K562 treated with DMSO at 1 percent for 4 hours (cell line): ENCODE data around the gene C11orf65. TPM values are rescaled to one million over a fixed set of nuclear protein-coding genes. Genes with fewer than 3 reads are reported as not detected.

Experiments
- total RNA-seq: library from RNA; unstranded; fragments of 300-600 nt; gene quantifications from 2 replicates; pipeline ENCODE4 v1.2.3, GENCODE V29; 2022; ENCODE audit not compliant: insufficient read depth

C11orf65 gene, protein sequence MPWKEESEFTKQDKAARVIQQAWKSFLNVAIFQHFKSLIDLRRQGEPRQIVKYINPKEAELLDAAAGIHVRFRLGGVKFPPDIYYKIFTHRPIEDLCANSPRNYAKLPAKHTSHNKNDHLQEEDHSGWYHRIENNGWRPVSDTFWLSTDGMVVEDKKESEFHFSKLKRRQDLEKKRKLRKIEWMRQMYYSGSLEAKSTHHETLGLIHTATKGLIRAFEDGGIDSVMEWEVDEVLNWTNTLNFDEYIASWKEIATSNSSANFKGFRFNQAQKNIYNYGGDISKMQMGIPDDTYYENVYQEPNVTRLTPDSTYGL
- total RNA-seq, result not detected in 2 replicates

DNA sequence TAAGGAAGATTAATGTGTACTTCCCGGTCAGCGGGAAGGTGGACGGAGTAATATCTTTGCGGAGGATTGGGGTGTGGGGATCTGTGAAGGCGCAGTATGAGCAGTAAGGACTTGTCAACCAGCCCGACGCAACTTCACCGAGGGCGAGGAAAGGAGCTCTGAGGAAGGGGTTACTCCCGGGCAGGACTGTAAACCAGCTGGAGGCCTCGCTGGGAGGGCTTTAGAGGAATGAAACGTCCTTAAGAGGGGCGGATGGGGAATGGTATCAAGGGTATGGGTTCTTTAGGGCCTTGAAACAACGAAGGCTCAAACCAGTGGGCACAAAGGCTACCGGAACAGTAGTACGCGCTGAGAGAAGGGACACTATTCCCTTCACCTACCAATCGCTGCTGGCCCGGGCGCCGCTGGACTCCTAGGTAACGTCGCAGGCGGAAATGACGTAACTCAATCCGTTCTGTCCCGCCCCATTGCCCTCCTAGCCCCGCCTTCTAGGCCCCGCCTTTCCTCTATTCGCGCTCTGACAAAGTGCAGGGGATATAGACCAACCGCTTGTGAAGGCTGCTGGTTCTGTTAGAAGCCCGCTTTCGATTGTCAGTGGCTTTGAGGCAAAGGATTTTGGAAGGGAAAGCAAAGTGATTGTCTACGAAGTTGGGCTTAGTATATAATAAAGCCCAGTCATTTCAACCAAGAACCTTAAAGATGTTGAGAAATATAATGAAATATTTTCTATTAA is at the start of gene C11orf65:
Gene C11orf65, minus strand, starts transcription at position 439 of the 733 bp plus-strand sequence. CDS start 5,970 bp downstream, outside the sequence.

DNA sequence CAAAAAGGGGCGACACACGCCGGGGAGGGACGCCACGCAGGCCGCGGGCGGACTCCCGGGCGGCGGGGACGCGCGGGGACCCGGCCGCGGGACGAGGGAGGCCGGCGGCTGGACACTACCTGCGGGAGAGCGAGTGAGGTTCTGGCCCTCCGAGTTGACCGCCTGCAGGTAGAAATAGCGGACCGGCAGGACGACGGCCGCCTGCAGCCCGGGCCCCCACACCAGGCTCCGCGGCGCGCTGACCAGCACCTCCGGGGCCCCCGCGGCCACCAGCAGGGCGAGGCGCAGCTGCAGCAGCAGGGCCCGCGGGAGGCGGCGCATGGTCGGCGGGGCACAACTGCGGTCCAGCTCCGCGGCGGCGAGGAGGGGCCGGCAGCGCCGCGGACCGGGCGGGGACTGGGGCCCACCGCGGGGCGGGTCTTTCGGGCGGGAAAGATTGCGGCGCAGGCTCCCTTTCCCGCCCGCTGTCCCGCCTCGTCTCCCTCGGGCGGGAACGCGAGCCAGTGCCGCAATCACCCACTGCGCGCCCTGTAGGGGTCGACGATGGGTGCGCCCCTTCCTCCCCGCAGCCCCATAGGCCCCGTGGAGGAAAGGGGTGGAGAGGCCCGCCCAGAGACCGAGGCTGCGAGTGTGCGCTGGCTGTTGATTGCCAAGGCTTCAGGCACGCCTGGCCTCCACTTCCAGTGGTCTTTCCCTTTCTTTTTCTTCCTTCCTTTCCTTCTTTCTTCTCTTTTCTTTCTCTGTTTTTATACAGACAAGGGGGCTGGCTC is 30.9 kb upstream of the C11orf65 start, which contains the start of gene POGLUT3:
Gene POGLUT3, minus strand, starts transcription at position 339 of the 770 bp plus-strand sequence. Its CDS starts 18 bp downstream, at position 321.

Other genes with a start within 250 kb of the C11orf65 start
- gene NPAT, start 244.9 kb downstream of the C11orf65 start, total RNA-seq, result 5.6 and 8.9 TPM in 2 replicates
- 12.7 and 15.0 TPM in 2 replicates for gene ATM, start 244.5 kb downstream of the C11orf65 start, total RNA-seq
- gene POGLUT3, start 30.9 kb upstream of the C11orf65 start, total RNA-seq, result 9.4 and 12.0 TPM in 2 replicates
- gene EXPH5, start 126.2 kb upstream of the C11orf65 start, total RNA-seq, result 1.0 TPM in 2 replicates
- gene DDX10, start 197.5 kb upstream of the C11orf65 start, total RNA-seq, result 21.4 and 27.3 TPM in 2 replicates